Mucosa of descending colon (tissue), 3 donors: ENCODE measurements around the gene IL25. TPM values are rescaled to one million over a fixed set of nuclear protein-coding genes. Genes with fewer than 3 reads are reported as not detected.
A peak's percentile ranks its signal among the peaks of the same experiment; 100 is the strongest.

ENCODE experiments used
- ATAC-seq: fragments of 200-7000 bp; cut with Tn5 transposase; one replicate; pipeline ENCODE4 v1.9.1; 2020; ENCODE audit warnings: mild to moderate bottlenecking, moderate library complexity
- DNase-seq, 3 donors: peaks; one replicate each; pipeline ENCODE4 v3.0.0-alpha.2; 2020
- H3K36me3 ChIP-seq: fragments of 200-600 bp; one replicate; pipeline ENCODE4 v1.8.0; 2021; ENCODE audit warnings: low read depth, mild to moderate bottlenecking
- H3K4me1 ChIP-seq: fragments of 200-600 bp; one replicate; pipeline ENCODE4 v1.8.0; 2021; ENCODE audit warnings: low read depth, mild to moderate bottlenecking
- H3K4me3 ChIP-seq: fragments of 200-600 bp; one replicate; pipeline ENCODE4 v1.8.0; 2021; ENCODE audit warnings: mild to moderate bottlenecking
- H3K9me3 ChIP-seq: fragments of 200-600 bp; one replicate; pipeline ENCODE4 v1.8.0; 2021; ENCODE audit warnings: mild to moderate bottlenecking
- CTCF ChIP-seq: fragments of 200-600 bp; IDR thresholded peaks from one replicate; pipeline ENCODE4 v1.8.0; 2022; ENCODE audit warnings: antibody characterized with exemption, mild to moderate bottlenecking
- intact Hi-C, 2 donors: fragments of 100-400 bp; cut with DNase I in 1 of 2; cut with micrococcal nuclease in 1 of 2; formaldehyde crosslinking; loops; one replicate each; pipeline versions ENCODE4 v1.11.0 to v1.11.1; 2022; cut with DNase I, micrococcal nuclease
- total RNA-seq, 3 donors: library from RNA; stranded (reverse); fragmentation: NEBNext Ultra II Directional in 2 of 3; extraction: Animal tissue kit (Norgen Biotek cat#: 25700) in 2 of 3; gene quantifications; one replicate each; pipeline versions ENCODE4 v1.2.1 to v1.2.4, GENCODE V29; 2021 to 2023
- donor health status: DM: no; HTN: no; CAD: no; lungs with moderate emphysema.
- donor health status: DM: no; HTN: no; CAD: no.
- donor health status: DM: no; HTN: yes; CAD: no.

The IL25 gene
- total RNA-seq, 3 donors from 2014 or later = not detected

GRCh38 chr14:23365036-23365731 lies 7.4 kb upstream of the IL25 start, which contains the start of gene EFS:
EFS (minus strand) TSS chr14:23365172; CDS start chr14:23365025, 147 bp downstream.
- intact Hi-C loops = no loop called here
- DNase-seq = peak in 1 of 3 donors; percentile 39
- no peak for TF ChIP-seq CTCF
- Histone ChIP-seq H3K4me3 (no peak within 1 kb of the TSS), H3K4me1 (no peaks in the 10 kb centered on the region), H3K36me3 (no peaks in the 10 kb centered on the region), H3K9me3 (no peaks in the 10 kb centered on the region)
- peak; percentile 33 for ATAC-seq

DNA sequence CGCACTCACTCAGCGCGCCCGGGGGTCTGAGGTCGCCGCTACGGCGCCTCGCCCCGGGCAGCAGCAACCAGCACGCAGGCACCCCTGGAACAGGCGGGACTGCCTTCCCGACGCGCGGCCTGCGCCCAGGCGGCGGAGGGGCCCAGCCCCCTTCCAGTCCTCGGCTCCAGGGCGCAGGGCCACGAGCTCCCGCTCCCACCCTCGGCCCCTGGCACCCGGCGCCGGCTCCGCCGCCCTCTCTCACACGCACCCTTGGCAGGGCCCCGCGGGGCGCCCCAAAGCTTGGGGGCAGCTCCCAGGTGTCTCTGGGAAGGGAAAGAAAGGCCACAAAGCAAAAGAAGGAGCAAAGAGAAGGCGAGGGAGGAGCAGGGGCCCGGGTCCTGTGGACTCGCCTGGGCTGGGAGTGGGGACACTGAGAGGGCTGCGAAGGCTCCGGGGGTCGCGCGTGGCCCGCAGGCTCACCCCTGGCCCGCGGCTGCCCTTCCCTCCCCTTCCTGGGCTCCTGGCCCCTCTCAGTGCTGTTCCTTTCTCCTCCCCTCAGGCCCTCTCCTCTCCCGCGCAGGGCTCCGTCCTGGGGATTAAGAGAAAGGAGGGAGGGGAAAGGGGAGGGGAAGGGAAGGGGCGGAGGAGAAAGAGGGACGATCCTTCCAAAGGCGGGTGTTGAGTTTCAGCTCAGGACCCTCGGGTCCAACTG lies 6.7 kb upstream of the IL25 start:
- DNase-seq = peak in 1 of 3 donors; percentile 32
- ATAC-seq = peak; percentile 55
- H3K4me1 ChIP-seq = no peaks in the 10 kb centered on the region

DNA sequence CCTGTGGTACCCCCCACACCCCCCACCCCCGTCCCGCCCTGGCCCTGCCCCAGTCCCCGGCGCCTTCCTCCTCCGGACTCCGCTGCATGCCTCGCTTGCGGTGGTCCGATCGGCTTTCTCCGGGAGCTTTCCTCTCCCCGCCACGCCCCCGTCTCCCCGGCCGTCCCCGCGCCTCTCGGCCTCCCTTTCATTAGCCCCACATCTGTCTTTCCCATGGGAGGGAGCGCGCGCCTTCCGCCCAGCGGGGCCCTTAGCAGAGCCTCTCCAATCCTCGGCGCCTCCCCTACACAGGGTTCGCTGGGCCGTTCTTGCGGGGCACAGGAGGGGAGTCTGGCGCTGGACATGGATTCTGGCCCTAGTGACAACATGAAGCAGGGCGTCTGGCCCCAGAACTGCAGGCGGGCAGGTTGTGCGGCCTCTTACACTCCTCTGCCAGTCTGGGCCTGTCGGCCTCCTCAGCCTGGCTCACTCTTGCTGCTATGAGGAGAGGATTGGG lies 6.1 kb upstream of the IL25 start:
- TF ChIP-seq CTCF = no peak
- DNase-seq = peak in 2 of 3 donors; percentile 30 to 45
- peak; percentile 49 for ATAC-seq
- H3K36me3 ChIP-seq = no peaks in the 10 kb centered on the region
- H3K4me1 ChIP-seq = no peaks in the 10 kb centered on the region
- no peaks in the 10 kb centered on the region for H3K9me3 ChIP-seq
- intact Hi-C loops = no loop called here
- no peak overlapping the region for H3K4me3 ChIP-seq

More for the DNA sequence above, 6.7 kb upstream of the IL25 start:
- no peak for TF ChIP-seq CTCF
- no peak overlapping the region for H3K4me3 ChIP-seq
- intact Hi-C loops = no loop called here
- no peaks in the 10 kb centered on the region for H3K9me3 ChIP-seq
- H3K36me3 ChIP-seq = no peaks in the 10 kb centered on the region

DNA sequence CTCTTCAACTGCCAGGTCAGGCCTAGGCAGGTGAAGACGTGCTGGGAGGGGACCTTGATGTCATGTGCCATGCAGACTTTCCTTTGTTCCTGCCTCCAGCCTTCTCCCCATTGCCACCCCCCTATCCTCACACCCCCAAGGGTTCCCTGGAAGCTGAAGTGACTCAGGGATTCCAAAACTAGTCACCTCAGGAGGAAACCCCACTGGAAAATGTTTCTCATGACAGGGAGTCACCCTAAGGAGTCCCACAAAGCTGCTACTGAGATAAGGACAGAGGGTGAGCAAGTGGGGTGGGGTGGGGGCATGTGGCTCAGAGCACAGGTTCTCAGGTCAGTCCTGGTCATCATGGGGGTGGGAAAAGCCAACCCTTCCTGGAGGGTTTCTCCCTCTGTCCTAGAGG lies 2.4 kb upstream of the IL25 start:
- intact Hi-C loops = no loop called here

GRCh38 chr14:23371865-23372264 lies 744 bp upstream of the IL25 start:
- H3K36me3 ChIP-seq = no peaks in the 10 kb centered on the region
- no peaks in the 10 kb centered on the region for H3K9me3 ChIP-seq
- TF ChIP-seq CTCF = no peak
- DNase-seq = no peak
- no peaks in the 10 kb centered on the region for H3K4me1 ChIP-seq
- intact Hi-C loops = no loop called here
- no peak overlapping the region for H3K4me3 ChIP-seq
- no peak for ATAC-seq

More for the DNA sequence above, 2.4 kb upstream of the IL25 start:
- H3K4me1 ChIP-seq = no peaks in the 10 kb centered on the region
- DNase-seq (no peak), ATAC-seq (no peak)
- H3K9me3 ChIP-seq = no peaks in the 10 kb centered on the region
- H3K4me3 ChIP-seq = no peak overlapping the region
- no peaks in the 10 kb centered on the region for H3K36me3 ChIP-seq
- no peak for TF ChIP-seq CTCF
